HCT116 (cell line): ENCODE measurements around the gene SNRPD2. TPM values are rescaled to one million over a fixed set of nuclear protein-coding genes. Genes with fewer than 3 reads are reported as not detected.

Source experiments
- ATAC-seq: fragments of 200-7000 bp; cut with Tn5 transposase; 2 replicates; pipeline ENCODE4 v1.9.1; 2020; ENCODE audit warnings: mild to moderate bottlenecking, moderate library complexity
- BruUV-seq: library from RNA; stranded (reverse); fragments of 400-500 nt; replicated peaks from 2 replicates; lab custom pipeline; 2021; lab: Mats Ljungman, UMichigan
- CTCF ChIA-PET: fragments of 300-600 bp; sonication (Branson Sonifier 250); formaldehyde crosslinking; loops from one replicate; lab custom pipeline; 2021; ENCODE audit warnings: antibody characterized with exemption; lab: Charles Lee
- POLR2A ChIA-PET: fragments of 300-600, 350-600 bp; sonication (Branson Sonifier 250); formaldehyde crosslinking; loops from one replicate; lab custom pipeline; 2021; ENCODE audit warnings: antibody characterized with exemption; lab: Charles Lee
- RAD21 ChIA-PET, 2 experiments: fragments of 300-600 bp; sonication (Branson Sonifier 250); formaldehyde crosslinking; loops; one replicate each; lab custom pipeline; 2023; ENCODE audit warnings: low total read pairs in 2 of 2; ENCODE audit not compliant: uncharacterized antibody in 2 of 2, unreplicated experiment in 2 of 2, low non-redundant PET in 1 of 2; lab: Charles Lee
- DNase-seq: peaks from one replicate; pipeline ENCODE4 v3.0.0-alpha.2; 2010; ENCODE audit warnings: low read depth, low spot score
- H2AFZ ChIP-seq: fragments of 200-600 bp; shearing (Covaris generic), sonication (generic); 2 replicates; pipeline ENCODE4 v1.6.1; 2017; ENCODE audit warnings: low read depth, mixed run types, mixed read lengths, antibody characterized with exemption, low read length; ENCODE audit not compliant: poor library complexity, severe bottlenecking
- H3K27ac ChIP-seq: 2 replicates; pipeline ENCODE4 v1.5.1; 2012; ENCODE audit warnings: low read depth, low read length
- H3K27me3 ChIP-seq: fragments of 200-600 bp; sonication (generic); 2 replicates; pipeline ENCODE4 v1.6.1; 2016; ENCODE audit warnings: mixed run types, low read length, mixed read lengths; ENCODE audit not compliant: insufficient read depth
- H3K36me3 ChIP-seq, 2 experiments: fragments of 200-500 bp in 1 of 2; fragments of 200-600 bp in 1 of 2; sonication (Bioruptor generic) in 1 of 2; sonication (generic) in 1 of 2; 2 replicates each; pipeline versions ENCODE4 v1.5.1 to v1.6.1; 2014 to 2016; ENCODE audit warnings: low read length in 2 of 2, inconsistent platforms in 1 of 2, mixed read lengths in 1 of 2, mixed run types in 1 of 2; ENCODE audit not compliant: insufficient read depth in 2 of 2, control insufficient read depth in 1 of 2
- H3K4me1 ChIP-seq, 2 experiments: fragments of 200-600 bp in 1 of 2; sonication (generic) in 1 of 2; 2 replicates each; pipeline versions ENCODE4 v1.5.1 to v1.6.1; 2012 to 2017; ENCODE audit warnings: low read length in 2 of 2, inconsistent platforms in 1 of 2, mild to moderate bottlenecking in 1 of 2, mixed read lengths in 1 of 2, mixed run types in 1 of 2, moderate library complexity in 1 of 2; ENCODE audit not compliant: insufficient read depth in 2 of 2, control insufficient read depth in 1 of 2
- H3K4me2 ChIP-seq: fragments of 200-600 bp; sonication (generic); 2 replicates; pipeline ENCODE4 v1.6.1; 2017; ENCODE audit warnings: mixed run types, low read length, mixed read lengths
- H3K4me3 ChIP-seq, 2 experiments: fragments of 200-600 bp in 1 of 2; sonication (generic) in 1 of 2; replicated peaks in 1 of 2; 2 replicates each; pipeline ENCODE4 v1.5.1; 2011 to 2016; ENCODE audit warnings: low read length in 2 of 2, control low read depth in 1 of 2, low read depth in 1 of 2, mild to moderate bottlenecking in 1 of 2, mixed read lengths in 1 of 2, mixed run types in 1 of 2
- H3K79me2 ChIP-seq: fragments of 200-600 bp; sonication (generic); 2 replicates; pipeline ENCODE4 v1.6.1; 2017; ENCODE audit warnings: mild to moderate bottlenecking, mixed run types, low read length, moderate library complexity, mixed read lengths; ENCODE audit not compliant: insufficient read depth
- H3K9ac ChIP-seq: fragments of 200-600 bp; sonication (generic); 2 replicates; pipeline ENCODE4 v1.6.1; 2016; ENCODE audit warnings: low read length, mixed read lengths
- H3K9me2 ChIP-seq: fragments of 200-600 bp; sonication (generic), shearing (Covaris generic); 2 replicates; pipeline ENCODE4 v1.6.1; 2017; ENCODE audit warnings: mixed run types, mild to moderate bottlenecking, moderate library complexity; ENCODE audit not compliant: insufficient read depth
- H3K9me3 ChIP-seq, 2 experiments: fragments of 200-500 bp in 1 of 2; fragments of 200-600 bp in 1 of 2; sonication (Bioruptor generic) in 1 of 2; sonication (generic) in 1 of 2; 2 replicates each; pipeline ENCODE4 v1.6.1; 2014 to 2017; ENCODE audit warnings: low read length in 2 of 2, mixed read lengths in 2 of 2, inconsistent platforms in 1 of 2, low read depth in 1 of 2, mild to moderate bottlenecking in 1 of 2, mixed run types in 1 of 2, moderate library complexity in 1 of 2; ENCODE audit not compliant: control insufficient read depth in 1 of 2, insufficient read depth in 1 of 2
- H4K20me1 ChIP-seq: fragments of 200-600 bp; sonication (generic), shearing (Covaris generic); 2 replicates; pipeline ENCODE4 v1.6.1; 2017; ENCODE audit warnings: mixed run types, mild to moderate bottlenecking, moderate library complexity; ENCODE audit not compliant: insufficient read depth
- EZH2 ChIP-seq: fragments of 200-600 bp; sonication (generic); IDR thresholded peaks from 2 replicates; pipeline ENCODE4 v1.6.1; 2017; ENCODE audit warnings: antibody characterized with exemption, mixed run types
- POLR2A ChIP-seq: IDR thresholded peaks from 2 replicates; pipeline ENCODE4 v1.7.0; 2011; ENCODE audit warnings: borderline replicate concordance; ENCODE audit not compliant: insufficient read depth, insufficient read length; ENCODE audit errors: extremely low read depth
- RAD21 ChIP-seq: IDR thresholded peaks from 2 replicates; pipeline ENCODE4 v1.6.1; 2012; ENCODE audit warnings: low read depth, mild to moderate bottlenecking
- ZNF274 ChIP-seq: fragments of 200-500 bp; sonication (Bioruptor generic); IDR thresholded peaks from 2 replicates; pipeline ENCODE4 v1.6.1; 2014; ENCODE audit warnings: mild to moderate bottlenecking, low read depth, low read length, inconsistent platforms
- intact Hi-C: fragments of 100-400 bp; cut with micrococcal nuclease; formaldehyde crosslinking; loops from 2 replicates; pipeline ENCODE4 v1.10.0; 2022
- total RNA-seq: library from RNA; stranded (reverse); gene quantifications from one replicate; pipeline ENCODE4 v1.2.1, GENCODE V29; 2021; ENCODE audit not compliant: unreplicated experiment
- TF ChIP-seq, protein P1 (sequence below): IDR thresholded peaks from 2 replicates; pipeline ENCODE4 v1.6.1; 2011; ENCODE audit warnings: mild to moderate bottlenecking, low read length, moderate library complexity; ENCODE audit not compliant: insufficient replicate concordance; ENCODE audit errors: extremely low read depth
- TF ChIP-seq, protein P2 (sequence below), 3 experiments: fragments of 200-600 bp in 1 of 3; sonication (generic) in 1 of 3; IDR thresholded peaks in 2 of 3; conservative IDR thresholded peaks in 1 of 3; 2 replicates each; pipeline ENCODE4 v1.5.1; 2012 to 2017; ENCODE audit warnings: low read depth in 2 of 3, low read length in 2 of 3, antibody characterized with exemption in 1 of 3, borderline replicate concordance in 1 of 3, control low read depth in 1 of 3, mild to moderate bottlenecking in 1 of 3, mixed read lengths in 1 of 3, mixed run types in 1 of 3, moderate library complexity in 1 of 3; ENCODE audit not compliant: insufficient read depth in 1 of 3

Gene SNRPD2
- total RNA-seq, 1 experiment from 2014 or later, result 927 TPM

GRCh38 chr19:45693106-45693788, 1.5 kb upstream of the SNRPD2 start:
- H3K9me2 ChIP-seq, result no peaks in the 10 kb centered on the region
- H3K9me3 ChIP-seq, result no peaks in the 10 kb centered on the region
- H3K4me1 ChIP-seq, result peaks cover 3 to 21% of the 10 kb centered on the region in 2 experiments; a peak in 3 of 4 replicates
- peak overlapping the region; percentile 95 for H3K4me2 ChIP-seq
- intact Hi-C loops, result loop anchor here (2.0 kb wide), 1 partner anchor 78 kb away; no protein-coding TSS in a partner anchor
- peaks cover 39% of the 10 kb centered on the region for H3K79me2 ChIP-seq
- no peak for TF ChIP-seq ZNF274
- TF ChIP-seq POLR2A, result no peak
- TF ChIP-seq, protein P1, sequence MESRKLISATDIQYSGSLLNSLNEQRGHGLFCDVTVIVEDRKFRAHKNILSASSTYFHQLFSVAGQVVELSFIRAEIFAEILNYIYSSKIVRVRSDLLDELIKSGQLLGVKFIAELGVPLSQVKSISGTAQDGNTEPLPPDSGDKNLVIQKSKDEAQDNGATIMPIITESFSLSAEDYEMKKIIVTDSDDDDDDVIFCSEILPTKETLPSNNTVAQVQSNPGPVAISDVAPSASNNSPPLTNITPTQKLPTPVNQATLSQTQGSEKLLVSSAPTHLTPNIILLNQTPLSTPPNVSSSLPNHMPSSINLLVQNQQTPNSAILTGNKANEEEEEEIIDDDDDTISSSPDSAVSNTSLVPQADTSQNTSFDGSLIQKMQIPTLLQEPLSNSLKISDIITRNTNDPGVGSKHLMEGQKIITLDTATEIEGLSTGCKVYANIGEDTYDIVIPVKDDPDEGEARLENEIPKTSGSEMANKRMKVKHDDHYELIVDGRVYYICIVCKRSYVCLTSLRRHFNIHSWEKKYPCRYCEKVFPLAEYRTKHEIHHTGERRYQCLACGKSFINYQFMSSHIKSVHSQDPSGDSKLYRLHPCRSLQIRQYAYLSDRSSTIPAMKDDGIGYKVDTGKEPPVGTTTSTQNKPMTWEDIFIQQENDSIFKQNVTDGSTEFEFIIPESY, result no peak
- peak; percentile 67 for TF ChIP-seq RAD21
- TF ChIP-seq EZH2, result no peak
- TF ChIP-seq, protein P2, sequence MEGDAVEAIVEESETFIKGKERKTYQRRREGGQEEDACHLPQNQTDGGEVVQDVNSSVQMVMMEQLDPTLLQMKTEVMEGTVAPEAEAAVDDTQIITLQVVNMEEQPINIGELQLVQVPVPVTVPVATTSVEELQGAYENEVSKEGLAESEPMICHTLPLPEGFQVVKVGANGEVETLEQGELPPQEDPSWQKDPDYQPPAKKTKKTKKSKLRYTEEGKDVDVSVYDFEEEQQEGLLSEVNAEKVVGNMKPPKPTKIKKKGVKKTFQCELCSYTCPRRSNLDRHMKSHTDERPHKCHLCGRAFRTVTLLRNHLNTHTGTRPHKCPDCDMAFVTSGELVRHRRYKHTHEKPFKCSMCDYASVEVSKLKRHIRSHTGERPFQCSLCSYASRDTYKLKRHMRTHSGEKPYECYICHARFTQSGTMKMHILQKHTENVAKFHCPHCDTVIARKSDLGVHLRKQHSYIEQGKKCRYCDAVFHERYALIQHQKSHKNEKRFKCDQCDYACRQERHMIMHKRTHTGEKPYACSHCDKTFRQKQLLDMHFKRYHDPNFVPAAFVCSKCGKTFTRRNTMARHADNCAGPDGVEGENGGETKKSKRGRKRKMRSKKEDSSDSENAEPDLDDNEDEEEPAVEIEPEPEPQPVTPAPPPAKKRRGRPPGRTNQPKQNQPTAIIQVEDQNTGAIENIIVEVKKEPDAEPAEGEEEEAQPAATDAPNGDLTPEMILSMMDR (IDR thresholded peaks at IDR 0.05 in 2 of 3, conservative IDR thresholded peaks at IDR 0.05 in 1 of 3; ENCODE audit: borderline replicate concordance in 1 of 3, insufficient read depth in 1 of 3, low read depth in 2 of 3, low read length in 2 of 3), result peak; percentile 74 to 96 (median 93); a peak in 5 of 6 replicates
- TF ChIP-seq, all 23 proteins: peak for 2
- H2AFZ ChIP-seq, result no peak overlapping the region
- ChIA-PET RAD21 (interaction anchor here (0.6 to 1.8 kb wide), 3 partner anchors 24 to 110 kb away, joined by 3 to 4 read pairs (median 3); no protein-coding TSS in a partner anchor), POLR2A (interaction anchor here (1.2 to 4.3 kb wide), 7 partner anchors 11 to 76 kb away, joined by 3 to 24 read pairs (median 8); partner anchors contain the start of gene SIX5), CTCF (interaction anchor here (0.6 to 2.9 kb wide), 15 partner anchors 11 to 267 kb away, joined by 3 to 28 read pairs (median 7); partner anchors contain the start of gene SIX5)
- H3K36me3 ChIP-seq, result peaks cover 2 to 22% of the 10 kb centered on the region in 2 experiments; a peak in 3 of 4 replicates
- H3K27me3 ChIP-seq, result no peaks in the 10 kb centered on the region
- no peaks in the 10 kb centered on the region; the same call in 1 of the 2 replicates for H4K20me1 ChIP-seq
- peak overlapping the region; percentile 86 to 98 for H3K4me3 ChIP-seq
- BruUV-seq, result TSS peak; percentile 66
- DNase-seq (no peak), ATAC-seq (peak; percentile 28)
- peak overlapping the region; percentile 97 for H3K9ac ChIP-seq
- H3K27ac ChIP-seq, result peak overlapping the region; percentile 79
